Putamen (tissue), 1 donor: Measurements from ENCODE around the gene PDILT.
"Not testable (repeated sequence)": the region's sequence is repeated elsewhere in the genome, so short reads cannot be mapped to it uniquely, and the experiment has no call there.

Experiments
- DNase-seq: peaks from one replicate; pipeline ENCODE4 v3.0.0-alpha.2; 2016; ENCODE audit warnings: low spot score

PDILT gene, protein sequence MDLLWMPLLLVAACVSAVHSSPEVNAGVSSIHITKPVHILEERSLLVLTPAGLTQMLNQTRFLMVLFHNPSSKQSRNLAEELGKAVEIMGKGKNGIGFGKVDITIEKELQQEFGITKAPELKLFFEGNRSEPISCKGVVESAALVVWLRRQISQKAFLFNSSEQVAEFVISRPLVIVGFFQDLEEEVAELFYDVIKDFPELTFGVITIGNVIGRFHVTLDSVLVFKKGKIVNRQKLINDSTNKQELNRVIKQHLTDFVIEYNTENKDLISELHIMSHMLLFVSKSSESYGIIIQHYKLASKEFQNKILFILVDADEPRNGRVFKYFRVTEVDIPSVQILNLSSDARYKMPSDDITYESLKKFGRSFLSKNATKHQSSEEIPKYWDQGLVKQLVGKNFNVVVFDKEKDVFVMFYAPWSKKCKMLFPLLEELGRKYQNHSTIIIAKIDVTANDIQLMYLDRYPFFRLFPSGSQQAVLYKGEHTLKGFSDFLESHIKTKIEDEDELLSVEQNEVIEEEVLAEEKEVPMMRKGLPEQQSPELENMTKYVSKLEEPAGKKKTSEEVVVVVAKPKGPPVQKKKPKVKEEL

DNA sequence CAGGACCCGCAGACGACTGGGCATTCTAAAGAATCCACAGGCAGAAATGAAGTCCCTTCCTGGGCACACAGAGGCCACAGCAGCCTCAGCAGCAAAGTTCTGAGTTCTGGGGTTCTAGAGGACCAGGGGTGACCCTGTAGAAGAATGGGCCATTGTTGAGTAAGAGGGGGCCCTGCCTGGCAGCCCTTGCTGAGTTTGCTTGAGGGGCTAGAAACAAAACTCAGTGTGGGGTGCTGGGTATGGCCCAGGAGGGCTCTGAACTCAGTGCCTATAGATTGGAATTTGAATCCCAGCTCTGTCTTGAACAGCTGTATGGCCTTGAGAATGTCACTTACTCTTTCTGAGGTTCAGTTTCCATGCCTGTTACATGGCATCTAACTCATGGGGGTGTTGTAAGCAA is at the start of gene PDILT:
Gene PDILT, minus strand, starts transcription at position 101 of the 400 bp plus-strand sequence. CDS start 5,437 bp downstream, outside the sequence.
- DNase-seq, result no peak

DNA sequence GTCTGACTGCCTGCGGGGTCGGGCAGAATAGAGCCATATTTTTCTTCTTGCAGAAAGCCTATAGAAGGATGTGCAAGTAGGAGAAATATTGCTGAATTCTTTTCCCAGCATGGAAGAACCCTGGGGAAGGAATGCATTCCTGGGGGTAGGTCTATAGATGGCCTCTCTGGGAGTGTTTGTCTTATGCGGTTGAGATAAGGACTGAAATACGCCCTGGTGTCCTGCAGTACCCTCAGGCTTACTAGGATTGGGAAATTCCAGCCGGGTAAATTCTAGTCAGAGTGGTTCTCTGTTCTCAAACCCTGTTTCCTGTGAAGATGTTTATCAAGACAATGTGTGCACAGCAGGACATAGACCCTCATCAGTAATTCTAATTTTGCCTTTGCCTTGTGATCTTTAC is 49.1 kb upstream of the PDILT start:
- DNase-seq, result not testable (repeated sequence)

DNA sequence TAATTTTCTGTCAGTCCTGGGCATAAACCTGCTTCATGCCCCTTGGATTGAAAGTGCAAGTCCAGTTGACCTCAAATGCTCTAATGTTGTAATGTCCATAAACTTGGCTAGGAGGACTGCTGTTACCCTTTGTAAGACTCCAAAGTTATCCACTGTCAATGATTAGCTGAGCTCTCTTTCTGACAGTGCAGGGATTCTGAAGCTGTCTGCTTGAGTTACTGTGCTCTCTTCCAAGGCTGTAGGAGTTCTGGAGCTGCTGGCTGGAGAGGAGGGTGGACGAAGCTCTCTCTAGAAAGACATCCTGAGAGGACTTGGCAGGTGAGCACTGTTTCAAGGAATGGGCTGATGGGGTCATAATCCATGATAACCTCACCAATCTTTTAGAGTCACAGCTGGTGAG is 46.8 kb upstream of the PDILT start, which contains the start of gene ACSM2A:
Gene ACSM2A, plus strand, starts transcription at position 158 of the 400 bp plus-strand sequence. CDS start 8,594 bp downstream, outside the sequence.
- not testable (repeated sequence) for DNase-seq

DNA sequence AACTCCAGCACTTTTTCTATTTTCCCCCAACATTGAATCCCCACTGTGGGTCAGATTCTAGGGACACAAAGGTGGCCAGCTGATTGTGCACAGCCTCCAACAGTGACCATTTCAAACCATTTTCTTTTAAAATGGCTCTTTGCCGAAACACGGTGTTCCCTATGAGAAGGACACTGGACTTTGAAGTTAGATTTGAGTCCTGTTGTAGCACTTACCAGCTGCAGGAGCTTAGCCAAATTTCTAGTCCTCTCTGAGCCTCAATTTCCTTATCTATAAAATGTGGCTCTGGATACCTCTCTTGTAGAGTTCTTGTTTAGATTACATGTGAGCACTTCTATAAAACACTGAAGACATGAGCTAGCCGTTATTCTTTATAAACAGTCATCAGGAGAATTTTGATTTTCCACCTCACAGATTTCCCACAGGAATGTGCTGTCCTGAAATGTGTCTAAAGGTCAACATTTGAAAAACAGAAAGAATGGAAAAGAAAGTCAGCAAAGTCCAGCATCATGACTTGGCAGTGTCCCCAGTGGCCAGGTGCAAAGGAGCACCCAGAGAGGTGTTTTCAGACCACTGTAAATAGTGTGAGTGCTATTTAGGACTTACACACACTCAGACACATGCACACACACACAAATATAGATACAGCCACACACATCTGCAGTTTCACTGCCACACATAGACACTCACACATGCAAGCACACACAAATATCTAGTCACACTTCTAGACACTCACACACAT is 42.3 kb upstream of the PDILT start:
- not testable (repeated sequence) for DNase-seq

DNA sequence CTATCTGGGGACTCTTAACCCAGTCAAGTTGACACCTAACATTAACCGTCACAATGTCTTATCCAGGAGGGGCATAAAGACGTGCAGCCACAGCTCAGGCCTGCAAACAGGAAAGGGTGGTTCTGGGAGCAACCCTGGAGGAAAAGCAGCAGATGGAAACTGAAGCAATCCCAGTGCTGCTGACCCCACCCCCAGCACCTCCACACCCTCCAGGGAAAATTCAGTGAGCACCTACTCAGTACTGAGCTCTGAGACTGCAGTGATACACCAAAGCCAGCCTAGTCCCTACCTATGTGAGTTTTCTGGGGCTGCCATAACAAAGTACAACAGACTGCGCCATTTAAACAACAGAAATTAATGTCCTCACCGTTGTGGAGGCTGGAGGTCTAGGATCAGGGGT is 37.3 kb upstream of the PDILT start:
- not testable (repeated sequence) for DNase-seq

DNA sequence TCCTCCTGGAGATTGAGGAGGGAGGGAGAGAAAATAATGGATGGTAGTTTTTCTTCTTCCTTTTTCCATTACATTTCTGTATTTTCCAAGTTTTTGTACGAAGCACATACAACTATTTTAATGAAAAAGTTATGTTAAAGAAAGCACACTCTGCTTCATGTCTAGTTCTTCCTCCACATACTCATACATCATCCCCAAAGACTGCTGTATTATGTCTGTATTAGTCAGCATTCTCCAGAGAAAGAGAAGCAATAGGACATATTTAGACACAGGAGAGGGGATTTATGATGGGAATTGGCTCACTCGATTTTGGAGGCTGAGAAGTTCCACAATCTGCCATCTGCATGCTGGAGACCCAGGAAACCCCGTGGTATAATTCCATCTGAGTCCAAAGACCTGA is 36.7 kb upstream of the PDILT start:
- no peak for DNase-seq

DNA sequence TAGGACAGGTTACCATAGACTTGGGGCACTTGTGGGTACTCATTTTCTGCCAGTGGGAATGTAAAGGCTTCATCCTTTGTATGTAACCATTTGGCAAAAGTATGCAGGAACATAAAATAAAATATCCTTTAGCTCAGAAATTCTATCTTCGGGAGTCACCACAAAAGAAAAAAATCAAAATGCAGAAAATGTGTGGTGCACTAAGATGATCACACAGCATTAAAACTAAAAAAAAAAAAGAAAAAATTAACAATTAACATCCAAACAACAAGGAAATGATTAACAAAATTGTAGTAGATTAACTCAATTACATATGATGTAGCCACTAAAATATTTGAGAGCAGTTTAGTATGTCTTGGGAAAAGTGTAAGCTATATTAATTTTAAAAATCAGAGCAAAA is 36.2 kb upstream of the PDILT start:
- DNase-seq, result not testable (repeated sequence)

DNA sequence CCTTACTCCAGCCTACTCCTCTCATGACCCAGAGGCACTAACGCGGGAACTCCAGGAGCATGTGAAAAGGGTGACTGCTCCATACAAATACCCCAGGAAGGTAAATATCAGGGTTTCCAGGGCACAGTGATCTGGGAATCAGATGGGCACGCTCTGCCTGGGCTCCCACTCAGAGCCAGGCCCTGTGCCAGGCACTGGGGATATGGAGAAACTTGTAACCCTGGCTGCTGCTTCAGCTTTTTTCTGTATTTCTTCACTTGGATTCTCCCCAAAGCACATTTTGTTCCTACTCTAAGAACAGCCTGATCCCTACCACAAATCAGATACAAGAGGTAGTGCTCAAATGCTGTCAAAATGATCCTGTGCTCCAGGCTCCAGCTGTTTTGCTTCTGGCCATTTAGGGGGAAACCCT is 35.3 kb upstream of the PDILT start:
- not testable (repeated sequence) for DNase-seq

DNA sequence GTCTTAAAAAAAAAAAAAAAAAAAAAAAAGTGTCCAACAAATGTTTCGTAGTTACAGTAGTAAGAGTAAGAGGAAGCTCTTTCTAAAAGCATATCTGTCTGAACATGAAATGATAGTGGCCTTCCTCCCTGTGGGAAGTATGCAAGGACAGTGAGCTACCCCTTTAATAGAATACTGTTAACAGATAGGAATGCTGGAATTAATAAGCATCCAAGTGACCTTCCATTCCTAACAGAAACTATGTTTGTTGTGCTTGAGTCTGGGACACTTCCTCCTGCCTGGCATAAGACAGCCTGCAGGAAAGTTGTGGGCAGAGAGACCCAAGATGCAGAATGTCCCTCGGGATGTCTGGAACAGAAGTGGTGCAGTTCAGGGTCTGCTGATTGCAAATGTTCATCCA is 34.4 kb upstream of the PDILT start:
- not testable (repeated sequence) for DNase-seq

DNA sequence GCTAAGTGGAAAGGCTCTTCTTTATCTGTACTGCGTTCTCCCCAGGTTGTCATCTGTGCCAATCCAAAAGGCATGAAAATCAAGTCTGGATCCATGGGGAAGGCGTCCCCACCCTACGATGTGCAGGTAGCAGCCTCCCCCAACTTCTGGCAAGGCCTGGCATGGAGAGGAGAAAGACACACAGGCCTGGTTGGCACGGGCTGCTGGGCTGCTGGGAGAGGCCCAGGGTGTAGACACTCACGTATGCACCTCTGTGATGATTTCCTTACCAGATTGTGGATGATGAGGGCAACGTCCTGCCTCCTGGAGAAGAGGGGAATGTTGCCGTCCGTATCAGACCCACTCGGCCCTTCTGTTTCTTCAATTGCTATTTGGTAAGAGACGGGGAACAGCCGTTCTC is 26.4 kb upstream of the PDILT start:
- DNase-seq, result no peak

DNA sequence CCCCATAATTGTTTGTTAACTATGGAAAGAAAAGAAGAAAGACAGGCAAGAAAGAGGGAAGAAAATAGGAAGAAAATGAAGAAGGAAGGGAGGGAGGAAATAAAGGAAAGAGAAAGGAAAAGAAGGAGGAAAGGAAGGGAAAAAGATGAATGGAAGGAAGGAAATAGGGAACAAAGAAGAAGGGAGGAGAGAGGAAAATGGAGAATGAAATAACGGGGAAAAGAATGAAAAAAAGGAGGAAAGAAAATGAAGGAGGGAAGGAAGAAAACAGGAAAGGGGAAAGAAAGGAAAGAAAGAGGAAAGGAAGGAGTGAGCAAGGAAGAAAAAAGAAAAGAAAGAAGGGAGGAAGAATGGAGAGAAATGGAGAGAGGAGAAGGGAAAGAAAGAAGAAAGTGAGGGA is 25.9 kb upstream of the PDILT start:
- not testable (repeated sequence) for DNase-seq

DNA sequence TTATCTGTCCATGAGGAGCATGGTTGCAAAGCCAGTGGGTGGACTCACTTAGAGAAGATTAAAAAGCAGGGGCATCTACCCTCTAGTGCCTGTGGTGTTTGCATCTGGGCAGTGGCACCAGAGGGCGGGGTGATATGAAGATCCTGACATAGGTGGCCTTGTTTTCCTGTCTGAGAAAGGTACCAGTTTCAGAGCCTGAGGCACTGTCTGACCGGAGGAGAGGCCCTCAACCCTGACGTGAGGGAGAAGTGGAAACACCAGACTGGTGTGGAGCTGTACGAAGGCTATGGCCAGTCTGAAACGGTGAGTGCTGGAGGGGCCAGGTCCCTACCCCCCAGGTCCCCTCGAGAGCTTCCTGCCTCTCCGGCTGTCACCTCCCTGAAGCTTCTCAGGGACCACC is 25.0 kb upstream of the PDILT start:
- not testable (repeated sequence) for DNase-seq

DNA sequence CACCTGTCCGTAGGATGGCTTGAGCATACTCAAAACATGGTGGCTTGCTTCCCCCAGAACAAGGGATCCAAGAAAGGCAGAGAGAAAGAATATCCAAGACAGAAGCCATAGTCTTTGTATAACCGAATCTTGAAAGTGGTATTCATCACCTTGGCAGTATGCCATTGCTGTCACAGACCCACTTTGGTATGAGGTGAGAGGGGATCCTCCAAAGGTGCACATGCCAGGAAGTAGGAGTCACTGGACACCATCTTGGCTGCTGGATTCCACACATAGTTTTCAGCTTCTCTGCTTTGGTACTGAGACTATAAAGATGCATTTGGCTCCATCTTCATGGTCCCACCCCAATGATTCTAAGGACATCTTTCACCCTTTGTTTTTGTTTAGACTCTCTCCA is 22.9 kb upstream of the PDILT start:
- not testable (repeated sequence) for DNase-seq

DNA sequence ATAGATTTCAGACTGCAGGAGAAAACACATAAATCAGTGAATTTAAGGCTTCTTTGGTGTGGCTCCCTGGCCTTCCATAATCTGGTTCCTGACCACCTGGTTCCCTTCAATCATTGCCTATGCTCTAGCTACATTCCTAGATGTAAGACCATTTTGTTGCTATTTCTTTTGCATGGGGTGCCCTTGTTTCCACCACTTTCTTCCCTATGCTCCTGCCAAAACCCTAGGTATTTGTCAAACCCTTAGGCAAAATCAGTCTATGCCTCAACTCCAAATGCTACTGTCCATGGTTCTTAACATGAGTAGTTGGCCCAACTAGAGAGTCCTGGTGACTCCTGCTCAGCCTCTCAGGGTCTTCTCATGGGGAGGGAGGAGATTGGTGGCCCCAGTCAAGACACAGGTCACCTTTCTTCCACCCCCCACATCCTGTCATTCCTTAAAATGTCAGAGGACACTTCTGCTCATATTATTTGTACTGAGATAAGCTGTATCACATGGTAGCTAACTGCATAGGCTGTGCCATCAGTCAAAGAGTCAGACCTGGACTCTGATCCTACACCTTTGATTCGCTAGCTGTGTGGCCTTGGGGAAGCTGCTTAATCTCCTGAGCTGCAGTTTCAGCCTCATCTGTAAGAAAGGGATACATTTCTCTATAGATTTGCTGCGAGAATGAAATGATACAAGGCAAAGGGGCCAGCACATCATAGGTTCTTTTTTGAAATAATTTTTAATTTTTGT is 19.8 kb upstream of the PDILT start:
- no peak for DNase-seq

DNA sequence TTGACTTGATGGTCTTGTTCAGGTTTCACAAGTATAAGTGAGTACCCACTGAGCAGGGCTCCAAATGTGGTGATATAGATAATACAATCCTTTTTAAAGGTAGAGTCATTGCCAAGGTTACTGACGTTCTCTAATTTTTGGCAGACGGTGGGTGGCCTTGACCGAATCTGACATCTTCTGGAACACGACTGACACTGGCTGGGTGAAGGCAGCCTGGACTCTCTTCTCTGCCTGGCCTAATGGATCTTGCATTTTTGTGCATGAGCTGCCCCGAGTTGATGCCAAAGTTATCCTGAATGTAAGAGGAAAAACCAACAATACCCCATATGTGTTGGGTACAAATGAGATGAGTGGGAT is 19.2 kb upstream of the PDILT start:
- not testable (repeated sequence) for DNase-seq

DNA sequence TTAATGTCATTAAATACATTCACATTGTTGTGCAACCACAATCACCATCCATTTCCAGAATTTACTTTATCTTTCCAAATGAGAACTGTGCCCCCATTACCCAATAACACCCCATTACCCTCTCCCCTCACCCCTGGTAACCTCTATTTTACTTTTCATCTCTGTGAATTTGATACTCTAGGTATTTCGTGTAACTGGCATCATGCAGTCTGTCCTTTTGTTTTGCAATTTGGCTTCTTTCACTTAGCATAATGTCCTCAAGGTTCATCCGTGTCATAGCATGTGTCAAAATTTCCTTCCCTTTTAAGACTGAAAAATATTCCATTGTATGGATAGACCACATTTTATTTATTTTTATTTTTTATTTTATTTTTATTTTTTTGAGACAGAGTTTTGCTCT is 17.2 kb upstream of the PDILT start:
- not testable (repeated sequence) for DNase-seq

DNA sequence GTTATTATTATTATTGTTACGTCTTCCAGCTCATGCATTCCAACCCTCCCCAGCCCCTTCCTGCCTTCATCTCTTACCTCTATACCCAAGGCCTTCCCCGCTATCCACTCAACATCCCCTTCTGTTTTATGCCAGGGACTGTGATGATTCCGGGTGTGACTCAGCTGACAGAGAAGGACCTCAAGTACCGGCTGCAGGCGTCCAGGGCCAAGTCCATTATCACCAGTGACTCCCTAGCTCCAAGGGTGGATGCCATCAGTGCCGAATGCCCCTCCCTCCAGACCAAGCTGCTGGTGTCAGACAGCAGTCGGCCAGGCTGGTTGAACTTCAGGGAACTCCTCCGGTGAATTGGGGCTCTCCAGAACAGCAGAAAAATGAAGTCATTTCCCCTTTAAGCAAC is 14.6 kb upstream of the PDILT start:
- not testable (repeated sequence) for DNase-seq

DNA sequence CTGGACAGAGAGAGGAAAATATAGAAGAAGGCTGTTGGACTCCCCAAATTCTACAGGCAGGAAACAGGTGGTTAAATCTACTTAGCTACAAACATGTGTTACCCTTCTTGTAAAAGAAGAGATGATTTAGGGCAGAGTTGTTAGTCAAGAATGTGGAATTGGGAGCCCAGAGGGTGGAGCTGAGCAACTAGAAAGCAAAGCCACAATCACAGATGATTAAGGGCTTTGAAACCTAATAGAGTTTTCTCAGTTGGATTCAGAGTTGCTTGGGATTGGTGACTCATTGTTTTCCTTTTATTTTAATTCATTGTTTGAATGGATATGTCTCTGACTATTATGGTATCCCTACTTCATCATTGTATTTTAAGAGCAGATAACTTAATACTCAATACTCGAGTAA is 11.0 kb upstream of the PDILT start:
- no peak for DNase-seq

DNA sequence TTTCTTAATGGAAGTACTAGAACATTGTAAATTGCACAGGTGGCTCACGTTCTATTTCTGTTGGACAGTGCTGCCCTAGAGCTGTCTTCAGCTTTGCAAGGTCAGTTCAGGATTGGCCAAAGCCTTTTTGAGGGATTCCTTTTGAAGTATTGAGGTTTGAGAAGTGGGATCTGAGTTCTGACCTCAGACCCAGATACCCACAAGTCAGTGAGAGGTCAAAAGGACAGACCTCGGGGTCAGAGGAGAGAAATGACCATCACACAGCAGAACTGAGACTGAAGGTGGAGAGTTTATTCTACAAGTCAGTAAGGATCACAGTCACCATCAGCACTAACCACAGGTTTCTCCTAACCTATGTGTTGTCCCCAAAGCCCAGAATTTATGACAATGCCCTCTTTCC is 6.5 kb upstream of the PDILT start:
- no peak for DNase-seq

DNA sequence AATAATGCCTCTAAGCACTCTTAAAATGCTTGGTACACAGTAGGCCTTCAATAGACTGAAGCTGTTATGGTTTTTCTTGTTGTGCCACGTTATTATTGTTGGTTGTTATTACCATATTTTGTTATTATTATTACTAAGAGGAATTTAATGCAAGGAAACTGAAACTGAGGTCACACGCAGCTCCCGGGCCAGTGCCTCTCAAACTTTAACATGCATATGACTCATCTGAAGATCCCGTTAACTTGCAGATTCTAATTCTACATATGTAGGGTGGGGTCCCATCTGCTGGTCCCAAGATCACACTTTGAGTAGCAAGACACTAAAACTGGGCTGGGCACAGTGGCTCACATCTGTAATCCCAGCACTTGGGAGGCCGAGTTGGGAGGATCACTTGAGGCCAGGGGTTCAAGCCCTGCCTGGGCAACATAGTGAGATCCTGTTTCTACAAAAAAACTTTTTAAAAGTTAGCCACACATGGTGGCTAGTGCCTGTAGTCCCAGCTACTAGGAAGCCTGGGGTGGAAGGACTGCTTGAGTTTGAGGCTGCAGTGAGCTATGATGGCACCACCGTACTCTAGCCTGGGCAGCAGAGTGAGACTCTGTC is 5.7 kb upstream of the PDILT start:
- DNase-seq, result no peak

DNA sequence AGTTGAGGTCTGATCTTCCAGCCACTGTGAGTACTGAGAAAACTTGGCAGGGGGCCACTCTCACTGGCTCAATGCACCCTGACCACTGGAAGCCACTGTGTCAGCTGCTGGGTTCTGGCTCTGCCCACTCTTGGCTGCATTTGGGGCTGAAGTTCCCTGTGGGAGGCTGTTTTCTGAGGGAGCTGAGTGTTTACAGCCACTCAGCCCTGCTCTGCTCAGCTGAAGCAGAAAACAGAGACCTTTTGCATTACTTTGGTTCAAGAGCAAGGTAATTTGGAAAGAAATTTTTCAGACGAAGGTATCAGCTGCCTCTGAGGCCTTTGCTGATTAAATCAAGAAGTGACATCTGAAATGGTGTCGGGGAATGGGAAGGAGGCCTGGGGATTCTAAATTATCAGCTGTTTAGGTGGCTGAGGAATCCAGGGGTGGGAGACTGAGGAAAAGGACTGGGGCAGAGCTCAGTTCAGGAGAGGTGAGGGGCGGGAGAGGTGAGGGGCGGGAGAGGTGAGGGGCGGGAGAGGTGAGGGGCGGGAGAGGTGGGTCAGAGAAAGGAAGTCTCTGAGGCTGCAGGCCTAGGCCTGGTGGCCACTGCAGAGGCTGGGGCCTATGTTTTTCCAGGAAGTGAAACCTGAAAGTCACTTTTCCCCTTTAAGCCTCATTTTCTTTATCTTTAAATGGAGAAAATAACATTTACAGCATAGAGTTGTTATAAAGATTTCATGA is 5.0 kb upstream of the PDILT start, which contains the start of gene ACSM5:
Gene ACSM5, plus strand, starts transcription at position 137 of the 723 bp plus-strand sequence. CDS start 1,951 bp downstream, outside the sequence.
- peak; percentile 48 for DNase-seq
